SK-N-MC (cell line): ENCODE data around the gene KCNJ15.

ENCODE experiments used
- EZH2 ChIP-seq: fragments of 200-600 bp; sonication (generic); IDR thresholded peaks from one replicate; pipeline ENCODE4 v1.6.1; 2017; ENCODE audit warnings: antibody characterized with exemption
- FOXP2 ChIP-seq: optimal IDR thresholded peaks from 2 replicates; pipeline ENCODE3; 2011; ENCODE audit warnings: mild to moderate bottlenecking, moderate library complexity; ENCODE audit not compliant: insufficient read depth; ENCODE audit errors: extremely low read length, control extremely low read depth
- POLR2AphosphoS5 ChIP-seq: IDR thresholded peaks from 2 replicates; pipeline ENCODE4 v1.6.1; 2012; ENCODE audit warnings: mild to moderate bottlenecking, low read depth, low read length, borderline replicate concordance

- TF ChIP-seq POLR2AphosphoS5, result no peak
- no peak for TF ChIP-seq EZH2
- no peak for TF ChIP-seq FOXP2
Measured at GRCh38 chr21:38272215-38272614, 15.4 kb downstream of the KCNJ15 start.
